ENCODE results near the gene OR2T12.
"Not testable (repeated sequence)": the region's sequence is repeated elsewhere in the genome, so short reads cannot be mapped to it uniquely, and the experiment has no call there.

The OR2T12 gene

GRCh38 chr1:248303324-248303723, at the start of gene OR2T12:
OR2T12 (minus strand) TSS chr1:248303424; CDS start chr1:248295578, 7,846 bp downstream.
- DNase-seq (ENCODE audit: low read depth in 2 of 2, low spot score in 1 of 2), result no peak

DNA sequence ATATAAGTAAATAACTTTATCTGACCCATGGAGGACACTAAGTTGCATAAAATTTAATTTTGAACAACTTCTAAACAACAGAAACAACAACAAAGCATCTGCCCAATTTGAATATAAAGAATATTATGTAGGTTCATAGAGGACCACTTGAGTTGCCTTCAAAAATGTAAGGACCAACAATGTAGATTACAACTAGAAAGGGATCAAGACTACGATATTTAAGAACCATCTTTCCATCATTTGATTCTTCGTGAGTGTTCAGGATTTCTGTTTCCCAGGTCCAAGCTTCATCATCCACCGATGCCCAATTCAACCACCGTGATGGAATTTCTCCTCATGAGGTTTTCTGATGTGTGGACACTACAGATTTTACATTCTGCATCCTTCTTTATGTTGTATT, 45.3 kb upstream of the OR2T12 start, which contains the start of gene OR14C36:
TSS of gene OR14C36 (plus strand) at position 301 of the 400 bp plus-strand sequence. CDS start at position 301, 0 bp downstream.
- DNase-seq (ENCODE audit: low read depth in 2 of 2, low spot score in 1 of 2), result no peak

GRCh38 chr1:248343451-248343850, 40.2 kb upstream of the OR2T12 start:
- no peak for DNase-seq (ENCODE audit: low read depth in 2 of 2, low spot score in 1 of 2)

GRCh38 chr1:248324468-248324867, 21.2 kb upstream of the OR2T12 start, which contains the start of gene OR2M7:
OR2M7 (minus strand) TSS chr1:248324568; CDS start chr1:248324568, 0 bp downstream.
- no peak for DNase-seq (ENCODE audit: low read depth in 2 of 2, low spot score in 1 of 2)

DNA sequence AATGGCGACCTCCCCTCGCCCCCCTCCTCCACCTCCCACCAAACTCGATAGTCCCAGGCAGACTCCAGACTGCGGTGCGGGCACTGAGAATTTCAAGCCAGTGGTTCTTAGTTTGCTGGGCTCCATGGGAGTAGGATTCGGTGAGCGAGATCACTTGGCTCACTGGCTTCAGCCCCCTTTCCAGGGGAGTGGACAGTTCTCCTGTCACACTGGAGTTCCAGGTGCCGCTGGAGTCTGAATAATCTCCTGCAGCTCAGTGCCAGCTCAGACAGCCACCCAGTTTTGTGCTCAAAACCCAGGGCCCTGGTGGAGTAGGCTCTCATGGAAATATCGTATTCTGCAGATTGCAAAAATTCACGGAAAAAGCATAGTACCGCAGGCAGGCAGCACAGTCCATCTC, 13.6 kb upstream of the OR2T12 start:
- no peak for DNase-seq (ENCODE audit: low read depth in 2 of 2, low spot score in 1 of 2)

GRCh38 chr1:248306740-248307139, 3.5 kb upstream of the OR2T12 start:
- not testable (repeated sequence) for DNase-seq (ENCODE audit: low read depth in 2 of 2, low spot score in 1 of 2)

DNA sequence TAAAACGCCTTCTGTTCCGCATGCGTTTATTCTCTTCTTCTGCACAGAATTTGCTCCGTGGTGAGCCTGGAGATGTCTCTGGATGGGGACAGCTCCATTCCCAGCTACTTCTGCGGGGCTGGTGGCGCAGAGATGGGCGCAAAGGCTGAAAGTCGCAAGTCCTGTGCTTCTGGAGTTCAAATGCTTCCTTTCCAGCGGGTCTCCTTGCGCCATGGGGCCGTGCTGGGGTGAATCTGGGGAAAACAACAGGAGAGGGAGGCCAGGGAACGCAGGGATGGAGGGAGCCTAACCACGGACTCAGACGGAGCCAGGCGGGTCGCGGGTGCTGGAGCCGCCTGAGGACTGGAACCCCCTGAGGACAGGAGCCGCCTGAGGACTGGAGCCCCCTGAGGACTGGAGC, 2.9 kb upstream of the OR2T12 start:
- DNase-seq (ENCODE audit: low read depth in 2 of 2, low spot score in 1 of 2), result no peak

DNA sequence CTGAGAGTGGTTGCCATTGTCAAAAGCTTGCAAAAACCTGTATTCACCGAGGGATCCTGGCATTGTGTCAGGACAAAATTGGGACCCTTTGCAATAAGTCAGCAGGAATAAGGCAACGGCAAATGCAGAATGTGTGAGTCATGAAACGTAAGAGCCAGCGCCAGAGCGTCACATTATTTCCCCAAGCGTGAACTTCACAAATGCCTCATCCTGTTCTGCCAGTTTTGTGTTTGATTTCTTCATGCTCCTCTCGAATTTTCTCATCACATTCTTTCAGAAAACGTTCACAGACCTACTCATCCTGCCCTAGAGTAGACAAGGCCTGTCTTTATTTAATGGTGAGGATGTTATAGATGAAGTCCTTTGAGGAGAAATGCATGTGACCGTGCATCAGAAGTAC, 2.4 kb upstream of the OR2T12 start:
- not testable (repeated sequence) for DNase-seq (ENCODE audit: low read depth in 2 of 2, low spot score in 1 of 2)

DNA sequence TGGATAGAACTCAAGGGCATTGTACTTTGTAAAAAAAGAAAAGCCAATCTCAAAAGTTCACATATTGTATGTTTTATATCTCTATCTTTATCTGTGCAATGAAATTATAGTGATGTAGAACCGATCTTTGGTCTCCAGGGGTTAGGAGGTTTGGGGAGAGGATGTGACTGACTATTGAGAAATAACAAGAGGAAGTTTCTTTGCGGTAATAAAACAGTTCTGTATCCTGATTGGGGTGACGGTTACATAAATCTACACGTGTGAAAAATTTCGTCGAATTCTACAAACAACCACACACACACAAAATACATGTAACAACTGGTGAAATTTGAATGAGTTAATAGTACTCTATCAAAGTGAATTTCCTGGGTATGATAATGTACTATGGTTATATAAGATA, 14.8 kb downstream of the OR2T12 start:
- DNase-seq (ENCODE audit: low read depth in 2 of 2, low spot score in 1 of 2), result no peak

- DNase-seq (ENCODE audit: low read depth in 2 of 2, low spot score in 1 of 2), result no peak
These were observed 25.3 kb downstream of the OR2T12 start, which contains the start of gene OR2T33 for GRCh38 chr1:248277876-248278275. OR2T33 (minus strand) TSS chr1:248277976; CDS start chr1:248273814, 4,162 bp downstream.

GRCh38 chr1:248273225-248273624, 30.0 kb downstream of the OR2T12 start:
- DNase-seq (ENCODE audit: low read depth in 2 of 2, low spot score in 1 of 2), result not testable (repeated sequence)

- no peak for DNase-seq (ENCODE audit: low read depth in 2 of 2, low spot score in 1 of 2)
These were observed 35.0 kb downstream of the OR2T12 start for GRCh38 chr1:248268178-248268577.

GRCh38 chr1:248259309-248259708, 43.9 kb downstream of the OR2T12 start:
- not testable (repeated sequence) for DNase-seq (ENCODE audit: low read depth in 2 of 2, low spot score in 1 of 2)

DNA sequence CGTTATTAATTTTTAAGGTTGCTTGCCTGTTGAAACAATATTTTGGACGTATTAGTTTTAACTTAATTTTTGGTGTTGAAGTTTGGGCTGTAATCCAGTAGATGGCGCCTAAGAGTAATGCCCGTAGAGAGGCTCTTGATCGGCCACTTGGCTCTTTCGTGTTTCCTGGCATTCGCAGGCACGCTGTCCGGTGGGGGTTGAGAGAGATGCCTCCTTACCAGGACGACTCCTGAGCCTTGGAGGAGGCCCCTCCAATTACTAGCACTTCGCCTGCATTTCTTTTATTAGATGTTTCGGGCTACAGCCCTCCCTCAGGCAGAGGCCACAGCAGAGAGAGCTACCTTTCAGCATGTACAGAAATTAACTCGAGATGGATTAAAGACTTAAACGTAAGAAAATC, 60.0 kb downstream of the OR2T12 start:
- no peak for DNase-seq (ENCODE audit: low read depth in 2 of 2, low spot score in 1 of 2)
